IMR-90 (cell line): Measurements from ENCODE around the gene CLASP1.

Experiments
- CHD1 ChIP-seq: IDR thresholded peaks from 2 replicates; pipeline ENCODE4 v1.6.1; 2012; ENCODE audit warnings: low read depth, low read length, improper control_type of control experiment
- POLR2A ChIP-seq: IDR thresholded peaks from 2 replicates; pipeline ENCODE4 v1.6.1; 2012; ENCODE audit warnings: mild to moderate bottlenecking, low read depth, low read length
- RFX5 ChIP-seq: IDR thresholded peaks from 2 replicates; pipeline ENCODE4 v1.8.0; 2012; ENCODE audit warnings: low read depth, mild to moderate bottlenecking, low read length, moderate library complexity
- TF ChIP-seq, protein P1 (sequence below): conservative IDR thresholded peaks from 2 replicates; pipeline ENCODE4 v1.5.1; 2012; ENCODE audit warnings: mild to moderate bottlenecking, low read depth, low read length, improper control_type of control experiment
- TF ChIP-seq, protein P2 (sequence below): fragments of 150-350 bp; IDR thresholded peaks from 2 replicates; pipeline ENCODE4 v1.6.1; 2017; ENCODE audit warnings: mild to moderate bottlenecking, antibody characterized with exemption, low read length, low read depth

DNA sequence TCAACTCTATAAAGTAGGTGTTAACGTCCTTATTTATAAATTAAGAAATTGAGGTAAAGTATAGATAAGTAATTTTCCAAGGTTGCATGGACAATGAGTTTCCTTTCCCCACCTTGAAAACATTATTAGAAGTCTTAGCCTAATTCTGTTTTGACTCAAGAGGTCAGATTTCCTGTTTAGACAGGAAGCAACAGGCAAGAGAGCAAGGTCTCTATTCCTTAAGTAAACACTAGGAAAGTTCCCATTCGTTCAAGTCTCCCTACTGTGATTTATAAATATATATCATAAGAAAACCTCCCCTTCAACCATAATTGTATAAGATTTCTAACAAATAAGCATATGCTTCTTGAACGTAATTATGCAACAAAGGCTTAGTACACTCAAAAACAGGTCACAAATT, 40.3 kb downstream of the CLASP1 start:
- TF ChIP-seq, protein P1, sequence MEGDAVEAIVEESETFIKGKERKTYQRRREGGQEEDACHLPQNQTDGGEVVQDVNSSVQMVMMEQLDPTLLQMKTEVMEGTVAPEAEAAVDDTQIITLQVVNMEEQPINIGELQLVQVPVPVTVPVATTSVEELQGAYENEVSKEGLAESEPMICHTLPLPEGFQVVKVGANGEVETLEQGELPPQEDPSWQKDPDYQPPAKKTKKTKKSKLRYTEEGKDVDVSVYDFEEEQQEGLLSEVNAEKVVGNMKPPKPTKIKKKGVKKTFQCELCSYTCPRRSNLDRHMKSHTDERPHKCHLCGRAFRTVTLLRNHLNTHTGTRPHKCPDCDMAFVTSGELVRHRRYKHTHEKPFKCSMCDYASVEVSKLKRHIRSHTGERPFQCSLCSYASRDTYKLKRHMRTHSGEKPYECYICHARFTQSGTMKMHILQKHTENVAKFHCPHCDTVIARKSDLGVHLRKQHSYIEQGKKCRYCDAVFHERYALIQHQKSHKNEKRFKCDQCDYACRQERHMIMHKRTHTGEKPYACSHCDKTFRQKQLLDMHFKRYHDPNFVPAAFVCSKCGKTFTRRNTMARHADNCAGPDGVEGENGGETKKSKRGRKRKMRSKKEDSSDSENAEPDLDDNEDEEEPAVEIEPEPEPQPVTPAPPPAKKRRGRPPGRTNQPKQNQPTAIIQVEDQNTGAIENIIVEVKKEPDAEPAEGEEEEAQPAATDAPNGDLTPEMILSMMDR, result no peak
- TF ChIP-seq POLR2A (no peak), RFX5 (no peak), CHD1 (no peak)
- TF ChIP-seq, protein P2, sequence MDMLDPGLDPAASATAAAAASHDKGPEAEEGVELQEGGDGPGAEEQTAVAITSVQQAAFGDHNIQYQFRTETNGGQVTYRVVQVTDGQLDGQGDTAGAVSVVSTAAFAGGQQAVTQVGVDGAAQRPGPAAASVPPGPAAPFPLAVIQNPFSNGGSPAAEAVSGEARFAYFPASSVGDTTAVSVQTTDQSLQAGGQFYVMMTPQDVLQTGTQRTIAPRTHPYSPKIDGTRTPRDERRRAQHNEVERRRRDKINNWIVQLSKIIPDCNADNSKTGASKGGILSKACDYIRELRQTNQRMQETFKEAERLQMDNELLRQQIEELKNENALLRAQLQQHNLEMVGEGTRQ, result no peak
